HG02763 (cell line): Measurements from ENCODE around the gene PEPD.

Experiments used
- ATAC-seq: cut with Tn5 transposase; IDR thresholded peaks from one replicate; pipeline ENCODE4 v1.9.1; 2021; ENCODE audit warnings: mild to moderate bottlenecking, moderate library complexity; ENCODE audit not compliant: unreplicated experiment

The PEPD gene

GRCh38 chr19:33461256-33462111, 60.1 kb downstream of the PEPD start:
- no peak for ATAC-seq

GRCh38 chr19:33460221-33460908, 61.2 kb downstream of the PEPD start:
- ATAC-seq = no peak

GRCh38 chr19:33459222-33460090, 62.1 kb downstream of the PEPD start:
- ATAC-seq = no peak

- ATAC-seq = no peak
Measured at GRCh38 chr19:33458807-33459206, 62.8 kb downstream of the PEPD start.

- no peak for ATAC-seq
Measured at GRCh38 chr19:33458171-33458633, 63.4 kb downstream of the PEPD start.

- no peak for ATAC-seq
Measured at GRCh38 chr19:33456845-33457220, 64.8 kb downstream of the PEPD start.

- ATAC-seq = no peak
Measured at GRCh38 chr19:33456076-33456844, 65.3 kb downstream of the PEPD start.

- ATAC-seq = no peak
Measured at GRCh38 chr19:33453265-33453664, 68.3 kb downstream of the PEPD start.

GRCh38 chr19:33450689-33451088, 70.9 kb downstream of the PEPD start:
- ATAC-seq = no peak

- no peak for ATAC-seq
Measured at GRCh38 chr19:33449799-33450198, 71.8 kb downstream of the PEPD start.

- no peak for ATAC-seq
Measured at GRCh38 chr19:33448159-33448516, 73.5 kb downstream of the PEPD start.

GRCh38 chr19:33447336-33448158, 74.0 kb downstream of the PEPD start:
- no peak for ATAC-seq

- ATAC-seq = no peak
Measured at GRCh38 chr19:33446330-33447293, 75.0 kb downstream of the PEPD start.

- no peak for ATAC-seq
Measured at GRCh38 chr19:33445442-33446329, 75.9 kb downstream of the PEPD start.

- ATAC-seq = no peak
Measured at GRCh38 chr19:33444562-33445441, 76.8 kb downstream of the PEPD start.
